NCI-H345 (cell line): ENCODE measurements around the gene GAPVD1.
A peak's percentile ranks its signal among the peaks of the same experiment; 100 is the strongest.

ENCODE experiments used
- DNase-seq: peaks from one replicate; lab custom pipeline; 2025; lab: John Stamatoyannopoulos, UW

GAPVD1 gene

DNA sequence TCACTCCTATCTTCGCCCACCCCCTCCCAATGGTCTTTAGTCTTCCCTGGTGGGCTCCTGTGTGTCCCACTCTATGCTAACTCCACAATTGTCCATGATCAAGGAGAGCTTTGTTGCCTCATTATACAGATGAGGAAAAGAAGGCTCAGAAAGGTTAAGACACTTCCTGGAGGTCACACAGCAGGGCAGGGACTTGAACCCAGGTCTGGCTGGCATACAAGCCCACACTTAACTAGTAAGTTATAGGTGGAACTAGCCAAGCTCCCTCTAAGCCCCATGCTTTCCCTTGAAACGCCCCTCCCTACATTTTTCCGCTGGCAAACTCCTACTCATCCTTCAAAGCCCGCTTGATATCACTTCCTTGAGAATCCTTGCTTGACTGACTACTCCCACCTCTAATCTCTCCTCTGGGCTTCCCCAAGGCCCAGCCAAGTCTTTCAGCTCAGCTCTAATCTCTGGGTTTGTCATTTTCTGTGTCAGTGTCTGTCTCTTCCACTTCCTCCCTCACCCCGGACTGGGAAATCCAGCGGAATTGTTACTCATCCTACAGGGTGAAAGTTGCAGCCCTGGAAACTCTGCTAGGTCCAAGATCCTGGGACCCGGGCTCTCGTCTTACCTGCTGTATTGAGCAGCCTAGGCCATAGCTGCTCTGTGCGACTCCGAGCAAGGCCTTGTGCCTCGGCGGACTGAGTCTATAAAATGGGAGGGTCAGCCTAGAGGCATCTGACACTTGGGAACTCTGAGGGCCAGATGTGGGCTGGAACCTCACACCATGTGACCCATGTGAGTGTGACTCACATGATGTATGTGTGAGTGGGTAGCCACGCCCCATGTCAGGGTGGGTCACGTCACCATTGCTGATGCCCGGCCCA, 144.5 kb downstream of the GAPVD1 start:
- no peak for DNase-seq

DNA sequence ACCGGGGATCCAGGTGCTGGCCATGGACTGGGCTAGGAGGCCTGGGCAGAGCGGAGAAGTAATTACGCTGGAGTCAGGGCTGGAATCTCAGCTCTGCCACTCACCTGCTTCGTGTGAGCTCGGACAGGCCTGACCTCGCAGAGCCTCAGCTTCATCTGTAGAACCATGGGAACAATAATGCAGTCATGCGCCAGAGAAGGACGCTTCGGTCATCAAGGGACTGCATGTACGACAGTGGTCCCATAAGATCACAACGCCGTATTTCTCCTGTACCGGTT, 145.1 kb downstream of the GAPVD1 start:
- DNase-seq, result no peak

DNA sequence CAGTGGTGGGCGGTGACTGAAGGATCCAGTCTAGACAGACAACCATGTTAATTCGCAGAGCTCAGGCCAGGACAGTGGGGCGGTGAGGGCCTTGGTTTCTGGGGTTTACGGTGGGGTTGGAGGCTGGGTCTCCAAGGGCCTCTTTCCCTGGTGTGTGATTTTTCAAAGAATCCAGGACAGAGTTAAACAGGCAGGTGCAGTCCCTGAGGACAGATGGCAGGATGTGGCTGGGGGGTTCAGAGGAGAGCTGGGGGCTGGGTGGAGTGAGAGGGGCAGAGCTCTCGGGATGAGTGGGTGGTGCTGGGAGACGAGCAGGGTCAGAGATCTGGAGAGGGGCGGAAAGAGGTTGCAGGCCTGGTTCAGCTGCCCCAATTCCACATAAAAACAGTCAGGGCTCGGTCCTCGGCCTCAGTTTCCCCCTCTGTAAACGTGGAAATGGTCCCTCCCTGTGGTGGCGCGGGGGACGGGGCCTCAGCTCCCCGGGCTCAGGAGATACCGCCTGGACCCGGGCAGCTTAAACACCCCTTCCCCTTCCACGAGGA, 145.9 kb downstream of the GAPVD1 start:
- DNase-seq, result no peak

DNA sequence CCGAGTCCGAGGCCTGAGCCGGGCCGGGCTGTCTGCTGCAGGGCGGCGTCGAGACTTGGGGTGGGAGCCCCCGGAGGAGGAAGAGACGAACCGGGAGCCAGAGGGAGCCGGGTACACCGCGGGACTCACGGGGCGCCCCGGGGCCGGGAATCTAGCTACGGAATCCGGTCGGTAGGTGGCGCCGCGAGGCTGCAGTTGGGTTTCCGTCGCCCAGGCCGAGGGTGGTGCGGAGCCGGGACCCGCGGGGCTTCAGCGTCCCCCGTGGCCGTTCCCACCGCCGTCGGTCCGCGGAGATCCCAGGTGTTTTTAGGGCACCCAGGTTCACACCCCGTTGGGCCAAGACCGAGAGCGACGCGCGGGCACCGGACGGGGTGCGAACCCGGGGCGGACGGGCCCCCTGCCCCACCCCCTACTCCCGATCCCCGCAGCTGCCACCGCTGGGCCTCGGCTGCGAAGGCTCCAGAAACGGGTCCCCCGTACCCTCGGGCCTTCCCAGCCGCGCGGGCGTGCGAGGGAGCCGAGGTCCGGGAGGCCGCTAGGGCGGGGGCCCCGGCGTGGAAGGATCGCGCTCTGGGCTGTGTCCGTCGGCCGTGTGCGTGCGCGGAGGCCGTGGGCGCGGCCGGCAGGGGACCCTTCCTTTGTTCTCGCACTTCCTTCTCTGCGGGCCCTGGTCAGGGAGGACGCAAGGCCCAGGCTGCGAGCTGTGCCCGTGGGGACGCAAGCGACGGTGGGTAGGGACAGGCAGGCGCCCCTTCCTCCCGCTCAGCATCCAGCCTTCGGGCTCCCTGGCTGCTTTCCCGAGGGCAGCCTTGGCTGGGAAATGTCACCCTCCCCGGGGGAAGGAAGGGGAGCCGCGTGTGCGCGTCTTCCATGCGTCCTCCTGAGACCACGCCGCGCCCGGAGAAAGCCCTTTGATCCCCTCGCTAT, 146.6 kb downstream of the GAPVD1 start:
- DNase-seq, result peak; percentile 79

DNA sequence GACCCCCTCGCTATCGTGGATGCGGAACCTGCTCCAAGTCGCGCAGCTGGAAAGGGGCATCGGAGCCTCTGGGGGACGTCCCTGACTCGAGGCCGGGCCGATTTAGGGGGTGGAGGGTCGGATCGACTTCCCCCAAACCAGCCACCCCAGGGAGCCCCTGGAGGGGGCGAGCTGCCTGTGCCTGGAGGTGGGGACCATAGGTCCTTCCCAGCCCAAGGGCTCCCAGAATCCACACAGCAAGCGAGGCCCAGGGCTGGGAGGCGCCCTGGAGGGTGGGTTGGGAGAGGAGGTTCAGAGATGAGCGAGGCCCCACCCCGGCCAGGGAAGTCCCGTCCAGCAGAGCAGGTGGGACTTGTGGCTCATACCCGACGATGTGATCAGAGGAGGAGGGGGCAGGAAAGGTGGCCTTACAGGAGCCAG, 147.6 kb downstream of the GAPVD1 start:
- peak; percentile 23 for DNase-seq

DNA sequence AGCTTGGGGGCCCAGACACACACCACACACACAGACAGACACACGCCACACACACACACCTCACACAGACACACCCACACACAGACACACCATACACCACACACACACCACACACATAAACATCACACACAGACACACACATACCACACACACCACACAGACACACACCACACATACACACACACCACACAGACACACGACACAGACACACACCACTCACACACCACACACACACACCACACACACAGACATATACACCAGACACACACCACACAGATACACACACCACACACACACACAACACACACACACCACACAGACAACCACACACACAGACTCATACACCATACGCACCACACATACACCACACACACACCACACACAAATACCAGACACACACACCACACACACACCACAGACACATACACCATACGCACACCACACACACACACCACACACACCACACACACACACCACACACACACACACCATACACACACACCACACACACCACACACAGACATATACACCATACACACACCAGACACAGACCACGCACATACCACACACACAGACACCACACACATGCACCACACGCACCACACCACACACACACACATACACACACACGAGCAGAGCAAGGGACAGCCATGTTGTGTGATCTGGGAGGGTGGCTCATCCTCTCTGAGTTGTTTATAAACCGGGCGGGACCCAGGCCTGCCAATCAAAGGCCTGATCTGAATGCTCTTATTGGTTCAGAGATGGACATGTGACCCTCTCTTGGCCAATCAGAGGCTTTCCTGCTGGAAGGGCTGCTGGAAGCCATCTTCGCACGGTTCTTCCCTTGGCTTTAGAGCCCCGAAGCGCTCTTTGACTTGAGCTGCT, 148.3 kb downstream of the GAPVD1 start:
- peak; percentile 34 for DNase-seq

DNA sequence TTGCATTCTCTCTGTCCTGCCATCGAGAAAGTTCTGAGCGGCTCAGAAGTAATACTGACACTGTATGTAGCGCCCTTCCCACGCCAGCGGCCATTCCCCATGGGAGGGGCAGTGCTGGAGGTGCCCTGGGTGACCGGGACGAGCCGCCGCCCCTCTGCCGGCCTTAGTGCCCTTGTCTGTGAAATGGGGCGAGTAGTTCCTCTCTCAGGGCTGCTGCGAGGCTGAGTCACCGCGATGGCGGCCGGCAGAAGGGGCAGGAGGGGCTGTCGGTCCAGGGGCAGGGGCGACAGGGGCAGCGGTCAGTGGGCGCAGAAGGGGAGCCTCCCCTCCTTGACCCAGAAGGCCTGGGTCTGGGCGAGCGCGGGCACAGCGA, 148.9 kb downstream of the GAPVD1 start:
- no peak for DNase-seq

DNA sequence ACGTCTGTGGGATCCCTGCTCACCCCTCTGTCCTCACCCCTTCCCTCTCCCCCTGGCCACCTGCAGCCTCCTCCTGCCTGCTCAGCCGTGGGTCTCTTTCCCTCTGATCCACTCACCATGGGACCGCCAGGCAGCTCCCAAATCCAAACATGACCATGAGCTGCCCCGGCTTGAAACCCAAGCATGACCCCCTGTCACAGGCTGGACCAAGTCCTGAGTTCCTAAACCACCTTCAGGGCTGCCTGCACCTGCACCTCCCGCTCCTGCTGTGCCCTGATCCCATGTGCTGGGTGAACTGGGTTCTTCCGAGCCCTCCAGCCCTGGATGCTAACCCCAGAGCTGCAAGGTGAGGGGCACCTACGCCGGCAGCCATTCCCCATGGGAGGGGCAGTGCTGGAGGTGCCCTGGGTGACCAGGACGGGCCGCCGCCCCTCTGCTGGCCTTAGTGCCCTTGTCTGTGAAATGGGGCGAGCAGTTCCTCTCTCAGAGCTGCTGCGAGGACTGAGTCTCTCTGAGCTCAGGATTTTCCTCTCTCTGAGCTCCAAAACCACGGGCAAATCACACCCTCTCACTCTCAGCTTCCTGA, 149.6 kb downstream of the GAPVD1 start:
- no peak for DNase-seq

DNA sequence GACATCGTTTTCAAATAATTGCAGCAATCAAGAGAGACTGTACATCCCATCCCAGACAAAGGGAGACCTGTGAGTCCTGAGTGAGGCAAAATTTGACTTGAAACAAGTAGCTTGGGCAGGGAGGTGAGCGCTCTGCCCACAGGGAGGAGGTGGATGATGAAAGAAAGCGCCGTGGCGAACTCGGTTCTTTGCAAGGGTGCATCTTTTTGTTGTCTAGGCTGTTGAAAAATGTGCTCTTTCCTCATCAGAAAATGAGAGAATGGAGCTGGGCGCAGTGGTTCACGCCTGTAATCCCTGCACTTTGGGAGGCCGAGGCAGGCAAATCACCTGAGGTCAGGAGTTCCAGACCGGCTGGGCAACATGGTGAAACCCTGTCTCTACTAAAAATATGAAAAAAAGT, 150.5 kb downstream of the GAPVD1 start:
- no peak for DNase-seq

DNA sequence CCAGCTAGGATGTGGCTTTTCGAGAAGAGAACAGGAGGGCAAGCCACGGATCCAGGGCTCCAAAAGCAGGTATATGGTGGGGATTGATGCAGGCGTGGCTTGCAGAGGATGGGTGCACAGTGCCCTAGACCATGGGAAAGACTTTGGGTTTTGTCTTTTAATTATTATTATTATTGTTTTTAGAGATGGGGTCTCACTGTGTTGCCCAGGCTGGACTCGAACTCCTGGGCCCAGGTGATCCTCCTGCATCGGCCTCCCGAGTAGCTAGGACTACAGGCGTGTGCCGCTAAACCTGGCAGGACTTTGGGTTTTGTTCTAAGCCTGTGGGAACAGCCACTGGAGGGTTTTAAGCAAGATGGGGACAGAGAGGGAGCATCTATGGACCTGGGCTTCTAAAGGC, 152.0 kb downstream of the GAPVD1 start:
- DNase-seq, result no peak

DNA sequence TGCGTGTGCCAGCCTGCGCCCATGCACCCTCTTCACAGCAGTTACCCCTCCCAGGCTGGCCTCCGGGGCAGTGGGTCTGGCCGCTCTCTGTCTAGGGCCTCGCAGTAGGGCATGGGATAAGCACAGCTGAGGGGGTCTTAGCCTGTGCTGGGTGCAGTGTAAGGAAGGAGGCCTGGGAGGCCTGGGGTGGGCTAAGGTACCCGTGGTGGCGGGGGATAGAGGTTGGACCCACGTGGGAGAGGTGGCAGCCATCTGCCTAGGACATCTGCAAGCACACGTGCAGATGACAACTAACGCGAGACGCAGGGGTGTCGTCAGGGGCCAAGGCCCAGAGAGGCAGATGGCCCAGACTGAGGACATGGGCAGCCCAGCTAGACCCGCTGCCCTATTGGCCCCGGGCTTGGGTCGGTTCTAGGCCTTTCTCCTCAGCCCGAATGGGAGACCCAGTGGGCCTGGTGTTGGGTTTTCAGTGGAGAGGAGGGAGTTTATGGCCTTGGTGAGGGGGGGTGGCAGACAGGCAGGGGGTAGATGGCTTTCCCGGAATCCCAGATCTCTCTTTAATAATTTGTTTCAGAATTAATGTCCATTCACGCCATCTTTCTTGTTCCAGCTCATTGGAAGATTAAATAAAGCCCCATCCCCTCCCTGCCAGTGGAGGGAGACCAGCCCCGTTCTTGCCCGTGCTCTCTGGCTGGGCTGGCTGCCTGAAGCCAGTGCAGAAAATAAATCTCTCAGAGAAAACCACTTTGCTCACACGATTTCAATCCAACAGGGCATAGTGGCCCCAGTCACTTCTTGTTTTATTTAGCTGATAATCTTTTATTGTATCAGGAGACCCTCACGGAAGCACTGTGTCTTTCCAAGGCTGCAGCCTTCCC, 154.2 kb downstream of the GAPVD1 start:
- no peak for DNase-seq

DNA sequence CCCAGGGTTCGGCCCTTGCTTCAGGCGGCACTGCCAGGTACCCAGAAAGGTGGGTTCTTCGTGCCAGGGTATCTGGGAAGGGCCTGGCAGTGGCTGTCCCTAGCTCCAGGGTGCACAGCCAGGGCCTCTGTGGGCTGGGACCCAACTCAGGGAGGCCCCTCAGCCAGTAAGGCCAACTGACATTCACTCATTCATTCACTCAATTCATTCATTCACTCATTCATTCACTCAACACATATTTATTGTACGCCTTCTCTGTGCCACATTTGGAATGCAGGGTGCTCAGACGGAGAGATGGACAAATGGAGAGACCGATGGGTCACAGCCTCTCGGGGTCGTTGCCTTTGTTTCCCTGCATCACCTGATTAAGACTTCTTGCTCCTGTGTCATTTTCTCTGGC, 154.9 kb downstream of the GAPVD1 start:
- DNase-seq, result no peak
